ENCODE data around the gene GSAP. TPM values are rescaled to one million over a fixed set of nuclear protein-coding genes. Genes with fewer than 3 reads are reported as not detected.
"Not testable (repeated sequence)": the region's sequence is repeated elsewhere in the genome, so short reads cannot be mapped to it uniquely, and the experiment has no call there.

The GSAP gene
- total RNA-seq, 2 experiments from 2014 or later, result 1.1 to 1.5 TPM

GRCh38 chr7:77284005-77284404, 132.1 kb downstream of the GSAP start:
- intact Hi-C loops (cut with micrococcal nuclease), result no loop called here
- no peak overlapping the region for H3K4me3 Mint-ChIP-seq
- no peak for DNase-seq
- peaks cover 11% of the 10 kb centered on the region for H3K36me3 Mint-ChIP-seq (ENCODE audit: low read depth)
- no peaks in the 10 kb centered on the region for H3K4me1 Mint-ChIP-seq (ENCODE audit: low read depth)
- no peak overlapping the region for H3K27ac Mint-ChIP-seq
- CTCF ChIA-PET, result no interaction called here
- H3K9me3 Mint-ChIP-seq, result peaks cover 2% of the 10 kb centered on the region
- H3K27me3 Mint-ChIP-seq (ENCODE audit: low read depth), result no peaks in the 10 kb centered on the region

- DNase-seq, result no peak
- H3K4me3 Mint-ChIP-seq, result no peak overlapping the region
- H3K27me3 Mint-ChIP-seq (ENCODE audit: low read depth), result no peaks in the 10 kb centered on the region
- intact Hi-C loops (cut with micrococcal nuclease), result no loop called here
- peaks cover 11% of the 10 kb centered on the region for H3K36me3 Mint-ChIP-seq (ENCODE audit: low read depth)
- no peak overlapping the region for H3K27ac Mint-ChIP-seq
- CTCF ChIA-PET, result interaction anchor here (1.3 kb wide), 1 partner anchor 36 kb away, joined by 3 read pairs; no protein-coding TSS in a partner anchor
- peaks cover 2% of the 10 kb centered on the region for H3K9me3 Mint-ChIP-seq
- no peaks in the 10 kb centered on the region for H3K4me1 Mint-ChIP-seq (ENCODE audit: low read depth)
Measured at GRCh38 chr7:77282897-77283296, 133.3 kb downstream of the GSAP start.

GRCh38 chr7:77281780-77282478, 134.2 kb downstream of the GSAP start:
- CTCF ChIA-PET, result no interaction called here
- no peak overlapping the region for H3K4me3 Mint-ChIP-seq

GRCh38 chr7:77276120-77276519, 140.0 kb downstream of the GSAP start:
- intact Hi-C loops (cut with micrococcal nuclease), result no loop called here
- DNase-seq, result no peak
- Mint-ChIP-seq H3K4me3 (no peak overlapping the region), H3K36me3 (ENCODE audit: low read depth) (peaks cover 2% of the 10 kb centered on the region), H3K27me3 (ENCODE audit: low read depth) (no peaks in the 10 kb centered on the region), H3K4me1 (ENCODE audit: low read depth) (peaks cover 3% of the 10 kb centered on the region), H3K27ac (no peak overlapping the region), H3K9me3 (no peaks in the 10 kb centered on the region)
- CTCF ChIA-PET, result interaction anchor here (0.9 kb wide), 1 partner anchor 53 kb away, joined by 3 read pairs; no protein-coding TSS in a partner anchor

More at GRCh38 chr7:77281780-77282478, 134.2 kb downstream of the GSAP start:
- no peaks in the 10 kb centered on the region for H3K27me3 Mint-ChIP-seq (ENCODE audit: low read depth)
- DNase-seq, result no peak
- no peak overlapping the region for H3K27ac Mint-ChIP-seq
- H3K36me3 Mint-ChIP-seq (ENCODE audit: low read depth), result peaks cover 4% of the 10 kb centered on the region
- intact Hi-C loops (cut with micrococcal nuclease), result no loop called here
- peaks cover 2% of the 10 kb centered on the region for H3K9me3 Mint-ChIP-seq
- no peaks in the 10 kb centered on the region for H3K4me1 Mint-ChIP-seq (ENCODE audit: low read depth)

- H3K4me3 Mint-ChIP-seq; DNase-seq; H3K9me3 Mint-ChIP-seq; intact Hi-C loops (cut with micrococcal nuclease); H3K27me3 Mint-ChIP-seq (ENCODE audit: low read depth); H3K4me1 Mint-ChIP-seq (ENCODE audit: low read depth); H3K27ac Mint-ChIP-seq; H3K36me3 Mint-ChIP-seq (ENCODE audit: low read depth): not testable (repeated sequence)
- CTCF ChIA-PET, result interaction anchor here (0.9 kb wide), 1 partner anchor 53 kb away, joined by 3 read pairs; no protein-coding TSS in a partner anchor
Measured at GRCh38 chr7:77275663-77276062, 140.5 kb downstream of the GSAP start.

GRCh38 chr7:77271766-77272165, 144.4 kb downstream of the GSAP start:
- Mint-ChIP-seq H3K4me3 (no peak overlapping the region), H3K27ac (no peak overlapping the region), H3K27me3 (ENCODE audit: low read depth) (no peaks in the 10 kb centered on the region), H3K36me3 (ENCODE audit: low read depth) (peaks cover 2% of the 10 kb centered on the region), H3K4me1 (ENCODE audit: low read depth) (peaks cover 4% of the 10 kb centered on the region), H3K9me3 (no peaks in the 10 kb centered on the region)
- intact Hi-C loops (cut with micrococcal nuclease), result no loop called here
- CTCF ChIA-PET, result no interaction called here
- no peak for DNase-seq

GRCh38 chr7:77270094-77270480, 146.1 kb downstream of the GSAP start:
- H3K4me3 Mint-ChIP-seq, result no peak overlapping the region
- CTCF ChIA-PET, result interaction anchor here (0.6 to 0.9 kb wide), 3 partner anchors 23 to 103 kb away, joined by 3 read pairs; no protein-coding TSS in a partner anchor
- no peaks in the 10 kb centered on the region for H3K9me3 Mint-ChIP-seq

GRCh38 chr7:77269360-77270093, 146.6 kb downstream of the GSAP start:
- no peak overlapping the region for H3K4me3 Mint-ChIP-seq
- intact Hi-C loops (cut with micrococcal nuclease), result no loop called here
- peaks cover 1% of the 10 kb centered on the region for H3K36me3 Mint-ChIP-seq (ENCODE audit: low read depth)
- no peaks in the 10 kb centered on the region for H3K9me3 Mint-ChIP-seq
- no peak overlapping the region for H3K27ac Mint-ChIP-seq
- no peaks in the 10 kb centered on the region for H3K27me3 Mint-ChIP-seq (ENCODE audit: low read depth)
- H3K4me1 Mint-ChIP-seq (ENCODE audit: low read depth), result peaks cover 13% of the 10 kb centered on the region
- CTCF ChIA-PET, result no interaction called here
- no peak for DNase-seq

More at GRCh38 chr7:77270094-77270480, 146.1 kb downstream of the GSAP start:
- Mint-ChIP-seq H3K4me1 (ENCODE audit: low read depth) (peaks cover 13% of the 10 kb centered on the region), H3K36me3 (ENCODE audit: low read depth) (peaks cover 2% of the 10 kb centered on the region), H3K27ac (no peak overlapping the region), H3K27me3 (ENCODE audit: low read depth) (no peaks in the 10 kb centered on the region)
- intact Hi-C loops (cut with micrococcal nuclease), result no loop called here
- DNase-seq, result no peak

- H3K4me1 Mint-ChIP-seq (ENCODE audit: low read depth), result peaks cover 13% of the 10 kb centered on the region
- H3K4me3 Mint-ChIP-seq, result no peak overlapping the region
- DNase-seq, result peak; percentile 49
- CTCF ChIA-PET, result no interaction called here
- intact Hi-C loops (cut with micrococcal nuclease), result loop anchor here (1.0 kb wide), 6 partner anchors 64 to 534 kb away; partner anchors contain the start of genes CCDC146 and PTPN12
- H3K27me3 Mint-ChIP-seq (ENCODE audit: low read depth), result no peaks in the 10 kb centered on the region
- peak overlapping the region; percentile 50 for H3K27ac Mint-ChIP-seq
- no peaks in the 10 kb centered on the region for H3K36me3 Mint-ChIP-seq (ENCODE audit: low read depth)
- no peaks in the 10 kb centered on the region for H3K9me3 Mint-ChIP-seq
Measured at GRCh38 chr7:77266291-77266794, 149.8 kb downstream of the GSAP start.

- Mint-ChIP-seq H3K4me1 (ENCODE audit: low read depth) (peaks cover 13% of the 10 kb centered on the region), H3K4me3 (no peak overlapping the region), H3K27ac (no peak overlapping the region), H3K27me3 (ENCODE audit: low read depth) (no peaks in the 10 kb centered on the region), H3K36me3 (ENCODE audit: low read depth) (no peaks in the 10 kb centered on the region), H3K9me3 (no peaks in the 10 kb centered on the region)
- intact Hi-C loops (cut with micrococcal nuclease), result loop anchor here (1.0 kb wide), 6 partner anchors 65 to 535 kb away; partner anchors contain the start of genes CCDC146 and PTPN12
- CTCF ChIA-PET, result no interaction called here
- DNase-seq, result no peak
Measured at GRCh38 chr7:77265666-77266065, 150.5 kb downstream of the GSAP start.

GRCh38 chr7:77262316-77262715, 153.8 kb downstream of the GSAP start:
- Mint-ChIP-seq H3K4me1 (ENCODE audit: low read depth) (peaks cover 13% of the 10 kb centered on the region), H3K9me3 (no peaks in the 10 kb centered on the region), H3K4me3 (no peak overlapping the region), H3K27ac (no peak overlapping the region), H3K36me3 (ENCODE audit: low read depth) (no peaks in the 10 kb centered on the region), H3K27me3 (ENCODE audit: low read depth) (no peaks in the 10 kb centered on the region)
- DNase-seq, result no peak
- intact Hi-C loops (cut with micrococcal nuclease), result no loop called here
- CTCF ChIA-PET, result interaction anchor here (0.7 to 1.4 kb wide), 2 partner anchors 15 to 70 kb away, joined by 3 to 5 read pairs; no protein-coding TSS in a partner anchor
